ENCODE measurements around the gene CLEC10A. TPM values are rescaled to one million over a fixed set of nuclear protein-coding genes. Genes with fewer than 3 reads are reported as not detected.

The CLEC10A gene, protein sequence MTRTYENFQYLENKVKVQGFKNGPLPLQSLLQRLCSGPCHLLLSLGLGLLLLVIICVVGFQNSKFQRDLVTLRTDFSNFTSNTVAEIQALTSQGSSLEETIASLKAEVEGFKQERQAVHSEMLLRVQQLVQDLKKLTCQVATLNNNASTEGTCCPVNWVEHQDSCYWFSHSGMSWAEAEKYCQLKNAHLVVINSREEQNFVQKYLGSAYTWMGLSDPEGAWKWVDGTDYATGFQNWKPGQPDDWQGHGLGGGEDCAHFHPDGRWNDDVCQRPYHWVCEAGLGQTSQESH
- total RNA-seq, result not detected in 2 replicates

DNA sequence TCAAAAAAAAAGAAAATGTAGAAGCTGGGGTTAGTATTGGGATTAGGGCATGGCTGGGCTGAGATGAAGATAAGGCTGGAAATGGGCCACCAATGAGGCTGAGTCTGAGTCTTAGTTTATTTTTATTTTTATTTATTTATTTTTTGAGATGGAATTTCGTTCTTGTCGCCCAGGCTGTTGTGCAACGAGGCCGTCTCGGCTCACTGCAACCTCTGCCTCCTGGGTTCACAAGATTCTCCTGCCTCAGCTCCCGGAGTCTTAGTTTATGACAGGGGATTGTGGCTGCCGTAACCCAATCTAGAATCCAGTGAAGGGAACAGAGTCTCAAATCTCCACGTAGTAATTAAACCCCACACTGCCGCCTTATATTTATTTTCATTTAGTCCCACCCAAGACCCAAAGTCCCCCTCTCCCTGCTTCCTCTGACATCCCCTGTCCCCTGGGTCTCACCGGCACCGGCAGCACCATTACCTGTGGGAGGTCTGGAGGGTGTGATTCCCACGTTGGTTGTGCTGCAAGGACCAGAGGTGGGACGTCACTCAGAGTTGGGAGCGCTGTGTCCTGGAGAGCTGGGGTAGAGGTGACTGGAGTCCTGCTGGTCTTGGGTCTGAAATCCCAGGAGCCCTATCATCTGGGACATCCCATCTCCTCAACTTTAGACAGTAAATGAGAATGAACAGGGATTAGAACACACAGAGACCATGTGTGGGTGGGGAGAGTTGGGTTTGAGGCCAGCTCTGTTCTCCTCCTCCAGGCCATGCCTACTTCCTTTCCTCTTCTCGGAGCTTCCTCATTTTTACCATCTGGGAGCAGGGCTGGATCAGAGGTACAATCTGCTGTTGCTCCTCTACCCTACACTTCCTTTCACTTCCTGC is at the start of gene CLEC10A:
Gene CLEC10A (minus strand): TSS at position 671 of the 875 bp plus-strand sequence. CDS start 1,439 bp downstream, outside the sequence.

DNA sequence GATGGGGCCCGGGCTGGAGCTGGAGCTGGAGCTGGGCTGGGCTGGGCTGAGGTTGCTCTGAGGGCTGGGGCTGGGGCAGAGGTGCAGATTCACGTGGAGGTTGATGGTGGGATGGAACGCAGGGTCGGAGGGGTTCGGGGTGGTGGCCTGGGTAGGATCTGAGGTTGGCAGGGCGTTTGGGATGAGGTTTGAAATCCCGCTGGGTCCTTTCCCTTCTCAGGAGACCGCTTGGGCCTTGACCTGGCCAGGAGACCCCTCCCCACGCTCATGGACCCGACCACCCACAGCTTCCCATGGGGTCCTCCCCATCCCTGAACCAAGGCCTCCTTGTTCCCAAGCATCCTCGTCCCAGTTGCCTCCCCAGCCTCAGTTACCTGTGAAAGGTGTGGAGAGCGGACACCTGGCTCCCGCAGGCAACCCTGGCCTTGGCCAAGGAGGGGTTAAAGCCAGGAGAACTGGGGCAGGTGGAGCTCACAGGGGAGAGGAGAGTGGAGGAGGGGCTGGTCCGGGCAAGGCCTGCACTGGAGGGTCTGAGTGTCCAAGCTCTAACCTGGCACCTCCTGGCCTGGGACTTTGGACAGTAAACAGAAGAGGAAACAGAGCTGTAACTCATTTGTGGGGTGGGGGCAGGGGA is 34.3 kb upstream of the CLEC10A start, which contains the start of gene ASGR2:
Gene ASGR2 (minus strand): TSS at position 582 of the 634 bp plus-strand sequence. CDS start 582 bp downstream, outside the sequence.

DNA sequence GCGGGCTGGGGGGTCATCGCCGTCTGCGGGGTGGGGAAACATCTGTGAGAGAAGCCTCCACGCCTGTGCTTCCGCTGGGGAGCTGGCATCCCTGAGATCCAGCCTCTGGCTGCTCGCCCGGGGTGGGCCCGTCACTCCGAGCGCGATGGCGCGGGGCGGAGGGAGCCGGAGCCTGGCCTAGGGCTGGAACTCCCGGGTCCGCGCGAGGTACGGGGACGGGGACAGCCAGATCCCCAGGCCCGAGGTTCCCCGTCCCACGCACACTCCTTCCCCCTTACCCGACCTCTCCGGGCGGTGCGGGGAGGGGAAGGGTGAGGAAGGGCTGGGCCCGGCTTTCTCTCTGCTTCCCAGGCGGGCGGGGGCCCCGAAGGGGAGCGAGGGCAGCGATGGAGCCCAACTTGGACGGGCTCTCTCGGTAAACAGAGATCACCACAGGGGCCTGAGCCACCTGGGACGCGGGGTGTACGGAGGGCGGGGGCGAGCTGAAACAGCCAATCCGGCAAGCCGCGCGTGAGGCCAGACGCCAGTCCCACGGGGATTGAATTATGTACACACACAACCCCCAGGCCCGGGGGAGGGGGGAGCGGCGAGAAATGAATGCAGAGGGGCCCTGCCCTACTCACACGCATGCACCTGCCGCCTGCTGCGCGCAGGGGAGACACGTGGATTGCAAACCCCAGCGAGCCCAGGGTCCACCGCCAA is 36.4 kb downstream of the CLEC10A start, which contains the start of gene SLC16A11:
Gene SLC16A11 (minus strand): TSS at position 596 of the 702 bp plus-strand sequence. CDS start 579 bp downstream, at position 17.

DNA sequence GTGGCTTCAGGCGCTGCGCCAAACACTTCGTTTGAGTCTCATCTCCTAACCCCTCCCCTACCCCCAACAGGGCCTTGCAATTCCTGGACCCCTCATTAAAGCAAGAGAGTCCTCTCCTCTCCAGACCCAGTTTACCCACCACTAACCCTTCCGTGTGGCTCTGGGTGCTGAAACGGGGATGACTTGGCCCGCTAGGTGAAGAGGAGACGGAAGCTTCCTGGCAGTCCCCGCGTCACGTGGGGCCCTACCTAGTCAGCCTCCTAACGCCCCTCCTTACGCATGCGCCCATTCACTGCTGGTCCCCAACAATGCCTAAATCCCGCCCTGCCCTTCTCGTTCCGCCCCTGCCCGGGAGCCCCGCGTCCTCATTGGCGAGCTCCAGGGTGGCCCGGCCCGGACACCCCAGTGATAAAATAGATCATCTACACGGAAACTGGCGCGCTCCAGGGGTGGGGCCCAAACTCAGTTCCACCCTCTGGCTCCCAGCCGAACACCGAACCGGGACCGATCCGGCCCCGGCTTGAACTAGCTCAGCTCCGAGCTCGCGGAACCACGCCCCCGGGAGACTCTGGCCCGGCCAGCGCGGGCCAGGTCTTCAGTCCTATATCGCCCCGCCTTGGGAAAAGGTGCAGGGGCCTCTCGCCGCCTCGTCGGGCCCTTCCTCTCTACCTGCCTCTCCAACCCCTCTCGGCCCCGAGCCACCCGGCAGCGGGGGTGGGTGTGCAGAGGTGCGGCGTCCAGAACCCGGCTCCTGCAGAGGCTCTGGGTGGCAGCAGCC is 44.3 kb downstream of the CLEC10A start, which contains the start of gene SLC16A13:
Gene SLC16A13 (plus strand): TSS at position 425 of the 778 bp plus-strand sequence. CDS start 368 bp downstream, outside the sequence.

Other genes with a start within 250 kb of the CLEC10A start
- gene TEKT1, start 248.5 kb downstream of the CLEC10A start, total RNA-seq, result not detected in 2 replicates
- gene ALOX12, start 84.2 kb downstream of the CLEC10A start, total RNA-seq, result under 0.01 and 0.50 TPM in 2 replicates
- gene RNASEK, start 67.6 kb downstream of the CLEC10A start, total RNA-seq, result 281 and 307 TPM in 2 replicates
- under 0.01 and 1.0 TPM in 2 replicates for gene BCL6B, start 57.2 kb downstream of the CLEC10A start, total RNA-seq
- 1.2 and 2.1 TPM in 2 replicates for gene SLC16A13, start 44.2 kb downstream of the CLEC10A start, total RNA-seq
- 0.15 TPM in 1 of 2 replicates, not detected in the other for gene SLC16A11, start 36.2 kb downstream of the CLEC10A start, total RNA-seq
- gene ASGR2, start 34.6 kb upstream of the CLEC10A start, total RNA-seq, result not detected in 2 replicates
- gene ASGR1, start 99.1 kb upstream of the CLEC10A start, total RNA-seq, result 0.34 and 1.2 TPM in 2 replicates
- 7.9 and 8.9 TPM in 2 replicates for gene DLG4, start 139.6 kb upstream of the CLEC10A start, total RNA-seq
- gene ACADVL, start 139.7 kb upstream of the CLEC10A start, total RNA-seq, result 179 and 194 TPM in 2 replicates
- 57.5 and 65.3 TPM in 2 replicates for gene DVL2, start 154.3 kb upstream of the CLEC10A start, total RNA-seq
- 41.5 and 42.4 TPM in 2 replicates for gene PHF23, start 159.2 kb upstream of the CLEC10A start, total RNA-seq
- 213 and 286 TPM in 2 replicates for gene GABARAP, start 162.2 kb upstream of the CLEC10A start, total RNA-seq
- gene CTDNEP1, start 171.5 kb upstream of the CLEC10A start, total RNA-seq, result 58.0 and 67.5 TPM in 2 replicates
- gene ELP5, start 172.0 kb upstream of the CLEC10A start, total RNA-seq, result 37.8 and 40.9 TPM in 2 replicates
- 11.3 and 13.1 TPM in 2 replicates for gene CLDN7, start 182.2 kb upstream of the CLEC10A start, total RNA-seq
- 0.15 and 1.0 TPM in 2 replicates for gene SLC2A4, start 201.5 kb upstream of the CLEC10A start, total RNA-seq
- gene YBX2, start 214.4 kb upstream of the CLEC10A start, total RNA-seq, result 0.34 TPM in 1 of 2 replicates, not detected in the other
- 783 and 934 TPM in 2 replicates for gene EIF5A, start 227.4 kb upstream of the CLEC10A start, total RNA-seq
- gene GPS2, start 235.1 kb upstream of the CLEC10A start, total RNA-seq, result 70.6 and 96.3 TPM in 2 replicates
- 9.9 and 12.2 TPM in 2 replicates for gene NEURL4, start 249.1 kb upstream of the CLEC10A start, total RNA-seq

All from bronchus fibroblast of lung (primary cell).